AG08395 (cell line): ENCODE data around the gene PYGM.
A peak's percentile ranks its signal among the peaks of the same experiment; 100 is the strongest.

Experiments
- DNase-seq: peaks from one replicate; pipeline ENCODE4 v3.0.0; 2012; ENCODE audit warnings: mixed read lengths, low spot score

PYGM gene

GRCh38 chr11:64753380-64754123 is 6.2 kb downstream of the PYGM start:
- DNase-seq = no peak

- no peak for DNase-seq
Measured at GRCh38 chr11:64753019-64753379, 6.8 kb downstream of the PYGM start.

GRCh38 chr11:64752175-64752970 is 7.4 kb downstream of the PYGM start:
- no peak for DNase-seq

GRCh38 chr11:64751580-64751979 is 8.2 kb downstream of the PYGM start:
- DNase-seq = no peak

GRCh38 chr11:64751136-64751535 is 8.6 kb downstream of the PYGM start:
- no peak for DNase-seq

- DNase-seq = no peak
Measured at GRCh38 chr11:64750361-64751054, 9.3 kb downstream of the PYGM start.

- DNase-seq = peak; percentile 60
Measured at GRCh38 chr11:64747961-64748665, 11.7 kb downstream of the PYGM start.

- no peak for DNase-seq
Measured at GRCh38 chr11:64746486-64746885, 13.3 kb downstream of the PYGM start.

GRCh38 chr11:64745521-64746328 is 14.0 kb downstream of the PYGM start:
- peak; percentile 74 for DNase-seq

- DNase-seq = no peak
Measured at GRCh38 chr11:64745189-64745520, 14.6 kb downstream of the PYGM start.

GRCh38 chr11:64744544-64745188 is 15.1 kb downstream of the PYGM start:
- DNase-seq = no peak

GRCh38 chr11:64743591-64744543 is 15.9 kb downstream of the PYGM start, which contains the start of gene RASGRP2:
Gene RASGRP2 (minus strand): TSS chr11:64744142. CDS start chr11:64742866, 1,276 bp downstream.
- DNase-seq = no peak

GRCh38 chr11:64742889-64743590 is 16.7 kb downstream of the PYGM start:
- DNase-seq = peak; percentile 90

GRCh38 chr11:64742087-64742888 is 17.5 kb downstream of the PYGM start:
- DNase-seq = peak; percentile 39

GRCh38 chr11:64741375-64742086 is 18.2 kb downstream of the PYGM start:
- no peak for DNase-seq

GRCh38 chr11:64739871-64740270 is 19.9 kb downstream of the PYGM start:
- no peak for DNase-seq

GRCh38 chr11:64736654-64737053 is 23.1 kb downstream of the PYGM start:
- no peak for DNase-seq
